Measurements from ENCODE around the gene WRAP73.

Gene WRAP73

GRCh38 chr1:3596663-3597598, 53.0 kb downstream of the WRAP73 start:
- no peak for DNase-seq (ENCODE audit: low read depth)
- no peak overlapping the region for H3K4me3 ChIP-seq (ENCODE audit: low read depth, low read length)
- TF ChIP-seq, protein P1, sequence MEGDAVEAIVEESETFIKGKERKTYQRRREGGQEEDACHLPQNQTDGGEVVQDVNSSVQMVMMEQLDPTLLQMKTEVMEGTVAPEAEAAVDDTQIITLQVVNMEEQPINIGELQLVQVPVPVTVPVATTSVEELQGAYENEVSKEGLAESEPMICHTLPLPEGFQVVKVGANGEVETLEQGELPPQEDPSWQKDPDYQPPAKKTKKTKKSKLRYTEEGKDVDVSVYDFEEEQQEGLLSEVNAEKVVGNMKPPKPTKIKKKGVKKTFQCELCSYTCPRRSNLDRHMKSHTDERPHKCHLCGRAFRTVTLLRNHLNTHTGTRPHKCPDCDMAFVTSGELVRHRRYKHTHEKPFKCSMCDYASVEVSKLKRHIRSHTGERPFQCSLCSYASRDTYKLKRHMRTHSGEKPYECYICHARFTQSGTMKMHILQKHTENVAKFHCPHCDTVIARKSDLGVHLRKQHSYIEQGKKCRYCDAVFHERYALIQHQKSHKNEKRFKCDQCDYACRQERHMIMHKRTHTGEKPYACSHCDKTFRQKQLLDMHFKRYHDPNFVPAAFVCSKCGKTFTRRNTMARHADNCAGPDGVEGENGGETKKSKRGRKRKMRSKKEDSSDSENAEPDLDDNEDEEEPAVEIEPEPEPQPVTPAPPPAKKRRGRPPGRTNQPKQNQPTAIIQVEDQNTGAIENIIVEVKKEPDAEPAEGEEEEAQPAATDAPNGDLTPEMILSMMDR (conservative IDR thresholded peaks at IDR 0.05; ENCODE audit: low read depth, low read length) = no peak

DNA sequence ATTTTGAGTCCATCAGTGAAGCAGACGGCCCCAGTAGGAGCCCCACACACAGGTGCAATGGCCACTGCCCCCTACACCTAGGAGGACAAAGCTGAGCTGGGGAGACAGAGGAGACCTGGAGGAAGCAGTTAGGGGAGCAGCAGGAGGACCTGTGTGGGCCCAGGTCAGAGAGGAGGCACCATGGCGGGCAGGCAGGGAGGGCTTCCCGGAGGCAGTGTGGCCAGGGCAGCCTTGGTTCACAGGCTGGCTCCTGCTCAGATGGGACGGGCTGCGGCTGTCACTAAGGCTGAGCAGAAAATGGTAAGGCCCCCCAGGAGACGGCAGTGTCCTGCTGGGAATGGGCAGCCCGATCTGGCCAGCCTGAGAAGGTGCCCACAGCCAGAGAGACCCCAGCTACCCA, 54.0 kb downstream of the WRAP73 start:
- no peak overlapping the region for H3K4me3 ChIP-seq (ENCODE audit: low read depth, low read length)
- TF ChIP-seq, protein P1 (conservative IDR thresholded peaks at IDR 0.05; ENCODE audit: low read depth, low read length) = no peak
- DNase-seq (ENCODE audit: low read depth) = no peak

DNA sequence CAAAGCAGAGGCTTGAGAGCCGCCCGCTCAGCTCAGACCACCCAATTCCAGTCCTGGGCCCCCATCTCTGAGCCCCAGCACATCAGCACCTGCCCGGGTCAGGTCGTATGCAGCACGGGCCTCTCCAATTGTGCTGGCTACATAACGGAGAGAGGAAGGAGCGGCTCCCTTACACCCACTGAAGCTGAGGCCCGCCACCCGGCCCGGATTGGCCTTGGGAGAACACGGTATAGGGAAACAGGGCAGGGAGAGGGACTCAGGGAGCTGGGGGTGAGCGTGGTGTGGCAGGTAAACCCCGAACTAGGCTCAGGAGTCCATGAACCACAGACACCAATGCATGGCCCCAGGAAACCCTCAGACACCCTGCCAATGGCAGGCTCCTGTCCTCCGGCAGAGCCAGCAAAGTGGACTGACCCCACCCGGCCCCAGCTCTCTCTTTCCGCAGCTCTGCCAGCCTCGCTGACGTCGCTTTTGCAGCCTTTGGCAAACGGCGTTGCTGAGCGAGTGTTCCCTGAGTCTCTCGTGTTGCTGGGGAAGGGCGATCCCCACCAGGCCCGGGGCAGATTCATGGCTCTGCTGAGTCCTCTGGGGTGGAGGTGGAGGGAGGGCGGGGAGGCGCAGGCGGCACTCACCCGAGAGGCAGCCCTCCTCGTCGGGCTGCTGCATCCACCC, 55.1 kb downstream of the WRAP73 start:
- TF ChIP-seq, protein P1 (conservative IDR thresholded peaks at IDR 0.05; ENCODE audit: low read depth, low read length) = no peak
- no peak overlapping the region for H3K4me3 ChIP-seq (ENCODE audit: low read depth, low read length)
- no peak for DNase-seq (ENCODE audit: low read depth)

DNA sequence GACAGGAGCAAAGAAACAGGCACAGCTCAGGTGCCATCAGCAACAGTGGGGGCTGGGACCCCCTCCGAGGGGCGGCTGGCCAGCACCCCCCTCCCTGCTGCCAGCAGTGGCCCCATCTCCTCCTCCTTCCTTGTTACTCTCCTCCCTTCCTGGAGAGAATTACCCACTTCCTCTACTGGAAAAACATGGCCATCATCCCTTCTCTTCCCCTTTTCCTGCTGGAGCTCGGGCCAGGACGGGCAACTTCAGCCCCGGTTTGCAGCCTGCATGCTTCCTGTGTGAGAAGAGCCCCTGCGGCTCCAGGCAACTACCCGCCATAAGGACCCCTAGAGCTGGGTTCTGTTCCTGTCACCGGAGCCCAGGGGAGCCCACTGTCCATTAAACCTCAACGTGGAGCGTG, 56.2 kb downstream of the WRAP73 start:
- no peak for DNase-seq (ENCODE audit: low read depth)
- TF ChIP-seq, protein P1 (conservative IDR thresholded peaks at IDR 0.05; ENCODE audit: low read depth, low read length) = no peak
- no peak overlapping the region for H3K4me3 ChIP-seq (ENCODE audit: low read depth, low read length)

DNA sequence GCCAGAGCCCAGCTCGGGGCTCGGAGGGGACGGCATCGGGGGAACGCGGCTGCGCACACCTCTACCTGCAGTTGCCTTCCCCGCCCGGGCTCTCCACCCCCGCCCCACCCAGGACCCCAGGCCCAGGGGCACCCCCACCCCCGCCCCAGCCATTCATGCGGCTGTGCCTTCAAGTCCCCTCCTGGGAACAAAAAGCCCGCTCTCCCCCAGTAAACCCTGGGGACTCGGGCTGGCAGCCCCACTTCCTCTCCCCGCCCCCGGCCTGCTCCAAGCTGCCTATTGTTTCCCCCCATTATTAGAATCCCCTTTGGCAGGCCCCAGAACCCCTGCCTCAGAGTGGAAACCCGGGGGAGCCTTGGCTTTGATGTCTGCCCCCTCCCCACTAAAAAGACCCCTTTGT, 56.6 kb downstream of the WRAP73 start:
- no peak overlapping the region for H3K4me3 ChIP-seq (ENCODE audit: low read depth, low read length)
- no peak for DNase-seq (ENCODE audit: low read depth)
- TF ChIP-seq, protein P1 (conservative IDR thresholded peaks at IDR 0.05; ENCODE audit: low read depth, low read length) = no peak

GRCh38 chr1:3590951-3591865, 58.7 kb downstream of the WRAP73 start:
- H3K4me3 ChIP-seq (ENCODE audit: low read depth, low read length) = no peak overlapping the region
- TF ChIP-seq, protein P1 (conservative IDR thresholded peaks at IDR 0.05; ENCODE audit: low read depth, low read length) = no peak
- no peak for DNase-seq (ENCODE audit: low read depth)

Data from choroid plexus epithelial cell (primary cell).